ENCODE results near the gene C19orf44. TPM values are rescaled to one million over a fixed set of nuclear protein-coding genes. Genes with fewer than 3 reads are reported as not detected.
"Not testable (repeated sequence)": the region's sequence is repeated elsewhere in the genome, so short reads cannot be mapped to it uniquely, and the experiment has no call there.

The C19orf44 gene
- polyA plus RNA-seq, 2 of the 4 experiments (the other 2 are of a cell fraction) = 2.9 to 3.0 TPM

DNA sequence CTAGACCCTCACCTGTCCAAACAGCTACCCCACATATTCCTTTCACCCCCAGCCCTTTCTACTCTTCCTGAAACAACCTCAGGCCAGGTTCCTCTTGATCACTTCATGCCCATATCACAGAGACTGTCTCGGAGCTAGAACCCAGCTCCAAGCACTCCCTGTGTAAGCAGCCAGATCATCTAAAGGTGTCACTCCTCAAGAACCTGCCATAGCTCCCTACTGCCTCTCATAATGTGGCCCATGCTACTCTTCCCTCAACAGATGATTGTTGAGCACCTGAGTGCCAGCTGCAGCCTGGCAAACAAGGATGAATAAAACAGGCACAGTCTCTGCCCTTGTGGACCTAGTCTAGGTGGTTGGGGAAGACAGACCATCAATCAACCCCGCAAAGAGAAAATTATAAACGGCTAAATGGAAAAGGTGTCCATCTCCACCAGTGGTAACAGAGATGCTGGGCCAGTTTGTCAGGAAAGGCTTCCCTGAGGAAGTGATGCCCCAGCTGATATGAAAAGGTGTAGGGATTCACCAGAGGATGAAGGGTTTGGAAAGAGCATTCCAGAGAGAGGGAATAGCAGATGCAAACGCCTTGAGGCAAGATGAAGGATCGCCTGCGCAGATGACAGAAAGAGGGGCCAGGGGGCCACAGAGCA, 32.7 kb upstream of the C19orf44 start:
- Histone ChIP-seq H3K27ac (peak overlapping the region in 1 of 2 experiments; percentile 38; a peak in 1 of 6 replicates), H3K4me2 (peak overlapping the region; percentile 23; the same call in 1 of the 3 replicates), H3K4me3 (no peak overlapping the region), H3K4me1 (peaks cover 19% of the 10 kb centered on the region), H3K9me3 (no peaks in the 10 kb centered on the region)
- WGBS (ENCODE audit: missing lambda C conversion rate) = 91% methylated on average over 6 of the region's 6 CpGs
- ChIA-PET CTCF (interaction anchor here (1.2 to 1.3 kb wide), 2 partner anchors 20 to 77 kb away, joined by 3 to 4 read pairs; no protein-coding TSS in a partner anchor), POLR2A (no interaction called here)
- TF ChIP-seq, protein P1, sequence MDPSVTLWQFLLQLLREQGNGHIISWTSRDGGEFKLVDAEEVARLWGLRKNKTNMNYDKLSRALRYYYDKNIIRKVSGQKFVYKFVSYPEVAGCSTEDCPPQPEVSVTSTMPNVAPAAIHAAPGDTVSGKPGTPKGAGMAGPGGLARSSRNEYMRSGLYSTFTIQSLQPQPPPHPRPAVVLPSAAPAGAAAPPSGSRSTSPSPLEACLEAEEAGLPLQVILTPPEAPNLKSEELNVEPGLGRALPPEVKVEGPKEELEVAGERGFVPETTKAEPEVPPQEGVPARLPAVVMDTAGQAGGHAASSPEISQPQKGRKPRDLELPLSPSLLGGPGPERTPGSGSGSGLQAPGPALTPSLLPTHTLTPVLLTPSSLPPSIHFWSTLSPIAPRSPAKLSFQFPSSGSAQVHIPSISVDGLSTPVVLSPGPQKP (IDR thresholded peaks at IDR 0.05; ENCODE audit: low read depth, low read length) = no peak
- TF ChIP-seq ZFP36 (IDR thresholded peaks at IDR 0.05; ENCODE audit: borderline replicate concordance, partially characterized antibody) (peak; percentile 65), GATA3 (IDR thresholded peaks at IDR 0.05; ENCODE audit: borderline replicate concordance) (no peak), CBX2 (IDR thresholded peaks at IDR 0.05; ENCODE audit: borderline replicate concordance, low read depth) (no peak)
- no peak for FAIRE-seq
- no peak for ATAC-seq
- DNase-seq (ENCODE audit: low read depth in 1 of 2, low spot score in 1 of 2) = no peak

GRCh38 chr19:16463991-16464575, 32.1 kb upstream of the C19orf44 start:
- 80% methylated on average over 11 of the region's 12 CpGs for WGBS (ENCODE audit: missing lambda C conversion rate)
- peaks cover 18% of the 10 kb centered on the region for H3K4me1 ChIP-seq
- DNase-seq (ENCODE audit: low read depth in 1 of 2, low spot score in 1 of 2) (no peak), FAIRE-seq (no peak), ATAC-seq (no peak)
- ChIA-PET CTCF (interaction anchor here (1.2 kb wide), 1 partner anchor 78 kb away, joined by 4 read pairs; no protein-coding TSS in a partner anchor), POLR2A (no interaction called here)
- H3K4me2 ChIP-seq = no peak overlapping the region
- H3K27ac ChIP-seq = no peak overlapping the region
- TF ChIP-seq POLR2A (IDR thresholded peaks at IDR 0.05; ENCODE audit: low read length) (no peak), EHF (CRISPR knock-in tag; IDR thresholded peaks at IDR 0.05) (no peak), FOSB (CRISPR knock-in tag; IDR thresholded peaks at IDR 0.05) (no peak), ZNF302 (CRISPR knock-in tag; IDR thresholded peaks at IDR 0.05) (no peak), SREBF2 (IDR thresholded peaks at IDR 0.05) (no peak), GATA3 (IDR thresholded peaks at IDR 0.05; ENCODE audit: borderline replicate concordance) (no peak)
- TF ChIP-seq, protein P1 (IDR thresholded peaks at IDR 0.05; ENCODE audit: low read depth, low read length) = no peak
- no peaks in the 10 kb centered on the region for H3K9me3 ChIP-seq
- no peak overlapping the region for H3K4me3 ChIP-seq

DNA sequence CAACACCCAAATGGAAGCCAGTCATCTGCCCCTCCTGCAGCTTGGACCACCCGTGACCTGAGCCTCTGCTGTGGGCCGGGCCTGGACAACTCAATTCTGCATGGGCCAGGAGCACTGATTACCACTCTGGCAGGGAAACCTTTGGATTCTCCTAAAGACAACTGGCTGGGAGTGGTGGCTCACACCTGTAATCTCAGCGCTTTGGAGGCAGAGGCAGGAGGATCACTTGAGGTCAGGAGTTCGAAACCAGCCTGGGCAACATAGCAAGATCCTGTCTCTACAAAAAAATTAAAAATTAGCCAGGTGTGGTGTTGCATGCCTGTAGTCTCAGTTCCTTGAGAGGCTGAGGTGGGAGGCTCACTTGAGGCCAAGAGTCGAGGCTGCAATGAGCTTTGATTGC, 31.0 kb upstream of the C19orf44 start:
- TF ChIP-seq MAFK (IDR thresholded peaks at IDR 0.05; ENCODE audit: partially characterized antibody) (no peak), EP300 (IDR thresholded peaks at IDR 0.05) (no peak), CHD2 (IDR thresholded peaks at IDR 0.05; ENCODE audit: low read length, partially characterized antibody) (no peak), ZC3H11A (IDR thresholded peaks at IDR 0.05) (no peak), REST (IDR thresholded peaks at IDR 0.05) (no peak), TP53 (CRISPR knock-in tag; IDR thresholded peaks at IDR 0.05) (no peak)
- H3K4me3 ChIP-seq = no peak overlapping the region
- H3K27ac ChIP-seq = no peak overlapping the region
- DNase-seq (ENCODE audit: low read depth in 1 of 2, low spot score in 1 of 2) (no peak), FAIRE-seq (no peak), ATAC-seq (no peak)
- ChIA-PET CTCF (no interaction called here), POLR2A (no interaction called here)
- peaks cover 20% of the 10 kb centered on the region for H3K4me1 ChIP-seq
- H3K4me2 ChIP-seq = no peak overlapping the region
- 93% methylated on average over 5 of the region's 5 CpGs for WGBS (ENCODE audit: missing lambda C conversion rate)
- no peaks in the 10 kb centered on the region for H3K9me3 ChIP-seq

- FAIRE-seq; H3K4me3 ChIP-seq; H3K4me2 ChIP-seq; POLR2A ChIA-PET; CTCF ChIA-PET; DNase-seq (ENCODE audit: low read depth in 1 of 2, low spot score in 1 of 2); H3K9me3 ChIP-seq; H3K27ac ChIP-seq; ATAC-seq: not testable (repeated sequence)
- peaks cover 27% of the 10 kb centered on the region for H3K4me1 ChIP-seq
- WGBS (ENCODE audit: missing lambda C conversion rate) = 89% methylated on average over 12 of the region's 12 CpGs
Measured at GRCh38 chr19:16466802-16467427, 29.3 kb upstream of the C19orf44 start.

All from A549 (cell line).